ENCODE measurements around the gene CSTF2T.
"Not testable (repeated sequence)": the region's sequence is repeated elsewhere in the genome, so short reads cannot be mapped to it uniquely, and the experiment has no call there.

The CSTF2T gene

DNA sequence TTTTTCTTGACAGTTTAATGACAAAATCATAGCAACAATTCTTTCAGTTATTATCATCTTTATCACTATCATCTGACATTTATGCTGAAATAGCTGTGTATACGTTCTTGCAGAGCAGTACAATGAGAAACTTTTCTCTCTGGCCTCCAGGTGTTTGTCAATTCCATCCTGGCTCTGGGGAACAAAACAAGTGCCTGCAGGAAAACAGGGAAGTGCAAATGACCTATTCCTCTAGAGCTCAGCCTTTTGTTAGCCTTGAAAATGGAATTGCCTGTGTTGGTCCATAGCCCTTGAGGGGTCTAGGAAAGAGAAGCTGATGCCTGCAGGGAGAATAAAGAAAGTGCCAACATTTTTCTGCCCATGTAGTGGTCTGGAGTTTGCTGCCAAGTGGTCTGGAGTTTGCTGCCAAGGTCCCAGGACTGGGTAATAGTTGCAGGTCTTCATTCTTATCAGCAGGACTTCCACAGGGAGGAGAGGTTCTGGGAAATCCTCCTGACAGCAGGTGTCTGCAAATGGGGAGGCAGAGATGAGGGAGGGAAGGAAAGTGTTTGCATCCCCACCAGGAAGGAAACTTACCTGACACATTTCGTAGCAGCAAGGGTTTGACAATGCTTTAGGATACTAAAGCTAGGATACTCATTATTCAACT is 10.1 kb upstream of the CSTF2T start:
- peak in 1 of 2 experiments; percentile 53 for DNase-seq (ENCODE audit: low read depth in 1 of 2, low spot score in 1 of 2)
- no peak for TF ChIP-seq JUND (IDR thresholded peaks at IDR 0.05; ENCODE audit: low read depth)
- in situ Hi-C loops (cut with HindIII; ENCODE audit: low pct_unique_long_range_greater_than_20kb, low sequenced_read_pairs): no loop called here

DNA sequence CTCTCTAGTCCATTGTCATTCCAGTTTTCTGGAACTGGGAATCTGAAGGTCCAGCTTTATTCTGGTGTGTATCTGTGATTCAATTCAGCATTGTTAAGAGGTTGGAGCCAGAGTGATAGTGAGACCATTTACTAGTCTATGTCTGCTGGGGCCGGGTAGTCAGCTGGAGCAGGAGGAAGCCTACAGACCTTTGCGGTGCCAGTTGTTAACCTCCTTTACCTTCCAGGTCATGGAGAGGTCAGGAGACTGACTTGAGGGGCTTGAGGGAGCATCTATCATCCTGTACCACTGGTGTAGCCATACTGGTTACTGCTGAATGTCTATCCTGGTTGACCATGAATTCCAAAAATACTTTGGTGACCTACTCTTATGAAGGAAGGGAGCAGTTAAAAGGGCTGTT is 9.2 kb upstream of the CSTF2T start:
- in situ Hi-C loops (cut with HindIII; ENCODE audit: low pct_unique_long_range_greater_than_20kb, low sequenced_read_pairs): no loop called here
- TF ChIP-seq JUND (IDR thresholded peaks at IDR 0.05; ENCODE audit: low read depth): no peak
- DNase-seq (ENCODE audit: low read depth in 1 of 2, low spot score in 1 of 2): no peak

DNA sequence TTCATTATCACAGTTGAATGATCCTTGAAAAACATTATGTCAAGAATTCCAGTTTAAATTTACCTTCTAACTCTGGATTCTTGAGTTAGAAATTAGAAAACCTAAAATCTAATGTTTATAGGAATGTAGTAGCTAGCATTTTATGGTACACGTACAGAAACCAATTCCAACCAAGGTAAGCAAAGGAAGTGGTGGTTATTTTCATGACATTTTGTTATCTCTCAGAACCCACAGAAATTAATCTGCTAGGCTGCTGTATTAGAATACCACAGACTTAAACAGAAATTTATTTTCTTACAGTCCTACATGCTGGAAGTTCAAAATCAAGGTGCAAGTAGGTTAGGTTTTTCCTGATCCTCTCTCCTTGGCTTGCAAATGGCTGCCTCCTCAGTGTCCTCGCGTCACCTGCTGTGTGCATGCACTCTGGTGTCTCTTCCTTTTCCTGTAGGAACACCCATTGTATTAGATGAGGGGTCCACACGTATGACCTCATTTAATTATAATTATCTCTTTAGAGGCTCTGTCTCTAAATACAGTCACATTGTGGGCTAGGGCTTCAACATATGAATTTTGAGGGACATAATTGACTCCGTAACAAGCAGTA is 8.5 kb upstream of the CSTF2T start:
- in situ Hi-C loops (cut with HindIII; ENCODE audit: low pct_unique_long_range_greater_than_20kb, low sequenced_read_pairs): no loop called here
- DNase-seq (ENCODE audit: low read depth in 1 of 2, low spot score in 1 of 2): no peak
- TF ChIP-seq JUND (IDR thresholded peaks at IDR 0.05; ENCODE audit: low read depth): no peak

DNA sequence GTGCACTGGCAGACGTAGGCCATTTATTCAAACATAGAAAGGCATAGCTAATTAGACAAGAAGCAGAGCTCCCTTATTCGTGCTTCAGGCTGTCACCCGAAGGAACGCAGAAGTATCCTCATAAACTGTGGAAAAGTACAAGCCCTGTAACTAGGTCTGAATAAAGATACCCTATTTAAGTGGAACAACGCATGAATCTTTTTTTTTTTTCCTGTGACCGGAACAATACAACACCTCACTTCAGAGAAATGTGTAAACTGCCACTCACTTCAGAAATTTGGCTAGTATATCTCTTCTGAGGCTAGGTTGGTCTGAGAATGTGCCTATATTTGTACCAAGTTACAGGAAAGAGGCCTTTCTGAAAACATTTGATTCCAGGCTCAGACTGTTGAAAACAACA is 8.0 kb upstream of the CSTF2T start:
- no peak for DNase-seq (ENCODE audit: low read depth in 1 of 2, low spot score in 1 of 2)
- no peak for TF ChIP-seq JUND (IDR thresholded peaks at IDR 0.05; ENCODE audit: low read depth)
- in situ Hi-C loops (cut with HindIII; ENCODE audit: low pct_unique_long_range_greater_than_20kb, low sequenced_read_pairs): no loop called here

DNA sequence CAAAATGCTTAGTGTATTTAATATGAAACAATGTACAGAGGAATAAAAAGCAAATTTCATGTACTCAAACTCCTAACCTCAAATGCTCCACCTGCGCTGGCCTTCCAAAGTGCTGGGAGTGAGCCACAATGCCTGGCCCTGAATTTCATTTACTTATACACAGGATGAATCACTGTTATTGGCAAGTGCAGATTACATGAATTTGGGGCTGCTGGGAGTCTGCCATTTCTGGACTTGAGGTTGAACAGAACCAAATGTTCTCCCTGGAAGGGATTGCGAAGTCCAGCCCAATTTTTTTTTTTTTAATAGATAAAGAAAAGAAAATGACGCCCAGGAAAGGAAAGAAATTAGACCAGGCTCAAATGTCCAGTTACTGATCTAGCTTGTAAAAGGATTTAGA is 6.8 kb upstream of the CSTF2T start:
- TF ChIP-seq JUND (IDR thresholded peaks at IDR 0.05; ENCODE audit: low read depth): no peak
- DNase-seq (ENCODE audit: low read depth in 1 of 2, low spot score in 1 of 2): no peak
- in situ Hi-C loops (cut with HindIII; ENCODE audit: low pct_unique_long_range_greater_than_20kb, low sequenced_read_pairs): no loop called here

DNA sequence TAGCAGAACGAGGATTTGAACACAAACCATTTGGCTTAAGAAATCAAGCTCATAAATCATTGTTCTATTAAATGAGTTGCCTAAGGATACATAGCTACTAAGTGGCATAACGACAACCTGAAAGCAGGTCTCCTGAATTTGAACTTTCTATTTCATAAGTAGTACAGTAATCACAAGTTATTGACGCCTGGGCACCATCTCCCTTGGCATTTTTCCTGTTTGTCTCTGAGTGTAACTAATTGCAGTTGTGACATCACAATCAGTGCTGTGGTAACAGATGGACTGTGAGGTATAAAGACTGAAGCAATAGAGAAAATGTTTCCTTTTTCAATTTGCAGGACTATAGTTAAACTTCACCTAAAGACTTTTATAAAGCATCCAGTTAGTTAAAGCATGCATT is 6.4 kb upstream of the CSTF2T start:
- no peak for TF ChIP-seq JUND (IDR thresholded peaks at IDR 0.05; ENCODE audit: low read depth)
- DNase-seq (ENCODE audit: low read depth in 1 of 2, low spot score in 1 of 2): no peak
- in situ Hi-C loops (cut with HindIII; ENCODE audit: low pct_unique_long_range_greater_than_20kb, low sequenced_read_pairs): no loop called here

DNA sequence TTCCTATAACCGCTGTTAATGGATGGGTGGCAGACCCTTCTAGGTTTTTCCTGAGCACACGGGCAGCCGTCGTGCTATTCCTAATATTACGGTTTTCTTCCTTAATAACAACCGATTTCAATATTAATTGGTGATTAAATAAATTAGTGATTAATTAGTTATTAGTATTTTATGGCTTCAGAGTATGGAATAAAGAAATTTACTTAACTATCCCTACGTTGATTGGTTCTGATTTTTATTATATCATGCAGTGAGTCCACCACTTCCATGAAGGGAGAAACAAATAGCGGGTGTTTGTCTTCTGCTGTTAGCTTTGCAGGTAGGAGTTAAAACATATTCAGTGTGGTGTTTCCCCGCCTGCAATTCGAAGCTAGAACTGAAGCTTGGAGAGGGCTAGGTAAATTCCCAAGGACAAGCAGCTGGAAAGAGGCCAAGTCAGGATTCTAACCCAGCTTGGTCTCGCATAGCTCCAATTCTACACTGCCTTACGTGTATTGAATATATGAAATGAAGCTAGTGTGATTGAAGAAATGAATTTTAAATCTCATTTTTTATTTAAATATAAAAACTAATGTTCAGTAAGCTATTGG is 928 bp upstream of the CSTF2T start:
- peak in 1 of 2 experiments; percentile 65 for DNase-seq (ENCODE audit: low read depth in 1 of 2, low spot score in 1 of 2)
- TF ChIP-seq JUND (IDR thresholded peaks at IDR 0.05; ENCODE audit: low read depth): no peak
- in situ Hi-C loops (cut with HindIII; ENCODE audit: low pct_unique_long_range_greater_than_20kb, low sequenced_read_pairs): no loop called here

DNA sequence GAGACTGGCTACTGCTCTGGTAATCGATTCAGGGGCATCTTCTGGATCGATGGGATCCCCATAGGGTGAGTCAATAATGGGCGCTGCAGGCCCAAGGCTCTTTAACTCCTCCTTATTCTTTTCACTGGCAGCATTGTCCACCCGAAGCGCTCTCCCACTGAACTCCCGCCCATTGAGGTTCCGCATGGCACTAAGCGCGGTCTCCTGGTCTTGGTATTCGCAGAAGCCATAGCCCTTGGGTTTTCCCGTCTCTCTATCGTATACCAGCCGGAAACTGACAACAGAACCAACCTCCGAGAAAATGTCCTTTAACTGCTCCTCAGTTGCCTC is 285 bp downstream of the CSTF2T start:
- no peak for DNase-seq (ENCODE audit: low read depth in 1 of 2, low spot score in 1 of 2)
- TF ChIP-seq JUND (IDR thresholded peaks at IDR 0.05; ENCODE audit: low read depth): no peak
- in situ Hi-C loops (cut with HindIII; ENCODE audit: low pct_unique_long_range_greater_than_20kb, low sequenced_read_pairs): no loop called here

DNA sequence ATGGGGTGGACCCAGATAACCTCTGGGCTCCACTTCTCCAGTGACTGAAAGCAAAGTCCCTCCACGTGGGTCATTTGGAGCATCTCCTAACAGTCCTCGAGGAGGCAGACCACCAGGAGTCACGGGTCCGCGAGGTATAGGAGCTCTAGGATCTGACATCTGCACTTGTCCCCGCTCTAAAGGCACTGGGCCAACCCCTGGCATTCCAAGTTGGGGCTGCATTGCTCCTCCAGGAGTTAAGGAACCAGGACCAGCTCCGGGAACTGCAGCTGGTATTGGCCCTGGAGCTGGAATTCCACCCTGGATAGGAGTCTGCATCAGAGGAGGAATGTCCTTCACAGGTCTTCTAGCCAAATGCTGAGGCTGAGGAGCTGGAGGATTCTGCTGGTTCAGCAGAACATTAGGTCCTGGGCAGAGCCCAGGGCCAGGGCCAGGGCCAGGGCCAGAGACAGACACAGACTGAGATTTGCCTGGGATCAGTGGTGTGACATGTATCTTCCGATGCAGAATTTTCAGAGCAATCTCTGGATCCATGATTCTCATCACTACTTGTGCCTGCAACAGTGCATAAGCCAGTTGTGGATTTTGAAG is 827 bp downstream of the CSTF2T start:
- in situ Hi-C loops (cut with HindIII; ENCODE audit: low pct_unique_long_range_greater_than_20kb, low sequenced_read_pairs): no loop called here
- no peak for DNase-seq (ENCODE audit: low read depth in 1 of 2, low spot score in 1 of 2)
- no peak for TF ChIP-seq JUND (IDR thresholded peaks at IDR 0.05; ENCODE audit: low read depth)

DNA sequence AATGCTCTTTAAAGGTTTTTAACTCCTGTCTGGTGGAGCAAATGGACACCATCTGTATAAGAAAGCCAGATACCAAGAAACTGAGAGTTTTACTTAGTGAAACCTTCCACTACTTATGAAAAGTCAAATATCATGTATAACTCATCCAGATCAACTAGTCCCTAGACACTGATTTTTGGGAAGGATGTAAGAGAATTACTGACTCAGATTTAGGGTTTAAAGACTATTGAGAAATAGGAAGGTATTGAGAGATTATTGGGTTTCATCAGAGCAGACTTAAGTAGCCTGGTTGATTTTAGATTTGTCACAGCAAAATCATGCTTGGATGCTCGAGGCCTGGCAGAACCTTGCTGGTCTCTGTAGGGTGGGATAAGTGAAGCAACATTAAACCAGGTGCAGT is 3.1 kb downstream of the CSTF2T start:
- in situ Hi-C loops (cut with HindIII; ENCODE audit: low pct_unique_long_range_greater_than_20kb, low sequenced_read_pairs): no loop called here
- no peak for TF ChIP-seq JUND (IDR thresholded peaks at IDR 0.05; ENCODE audit: low read depth)
- DNase-seq (ENCODE audit: low read depth in 1 of 2, low spot score in 1 of 2): no peak

DNA sequence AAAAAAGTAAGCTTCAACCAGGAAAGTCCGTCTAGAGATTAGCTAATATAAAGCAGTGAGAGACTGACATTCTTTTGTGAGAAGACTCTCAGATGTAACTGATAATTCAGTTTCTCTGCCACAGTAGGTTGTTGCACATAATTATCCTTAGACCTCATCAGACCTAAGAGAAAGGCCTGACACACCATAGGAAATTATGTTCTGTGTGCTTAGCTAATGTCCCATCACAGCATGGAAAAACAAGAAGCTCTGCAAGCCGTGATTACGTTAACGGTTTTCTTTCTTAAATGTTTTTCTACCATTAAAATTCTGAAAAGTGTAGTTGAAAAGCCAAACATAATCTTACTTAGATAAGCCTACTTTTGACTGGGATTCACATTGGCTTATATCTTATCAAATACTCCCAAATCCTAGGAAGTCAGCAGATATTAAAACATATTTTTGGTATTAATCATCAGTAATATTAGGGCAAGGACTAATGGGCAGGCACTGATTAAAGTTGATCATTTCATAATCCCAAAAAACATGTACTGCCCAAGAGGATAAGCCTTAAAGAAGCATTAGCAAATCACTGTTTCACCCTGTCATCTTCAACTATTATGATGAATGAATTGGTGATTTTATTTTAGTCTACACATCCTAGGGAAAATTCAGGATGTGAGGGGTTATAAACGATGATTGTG is 5.2 kb downstream of the CSTF2T start:
- no peak for TF ChIP-seq JUND (IDR thresholded peaks at IDR 0.05; ENCODE audit: low read depth)
- in situ Hi-C loops (cut with HindIII; ENCODE audit: low pct_unique_long_range_greater_than_20kb, low sequenced_read_pairs): no loop called here
- DNase-seq (ENCODE audit: low read depth in 1 of 2, low spot score in 1 of 2): no peak

DNA sequence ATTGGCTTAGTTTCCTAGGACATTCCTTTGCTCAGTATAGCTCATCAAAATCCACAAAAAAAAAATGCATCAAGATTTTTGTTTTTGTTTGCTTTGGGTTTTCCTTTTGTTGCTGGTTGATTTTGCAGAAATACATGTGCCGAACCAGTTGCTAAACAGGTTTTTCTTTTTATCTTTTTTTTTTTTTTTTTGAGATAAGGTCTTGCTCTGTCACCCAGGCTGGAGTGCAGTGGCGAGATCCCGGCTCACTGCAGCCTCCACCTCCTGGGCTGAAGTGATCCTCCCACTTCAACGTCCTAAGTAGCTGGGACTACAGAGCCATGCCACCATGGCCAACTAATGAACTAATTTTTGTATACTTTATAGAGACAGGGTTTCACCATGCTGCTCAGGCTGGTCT is 8.3 kb downstream of the CSTF2T start:
- DNase-seq (ENCODE audit: low read depth in 1 of 2, low spot score in 1 of 2): no peak
- in situ Hi-C loops (cut with HindIII; ENCODE audit: low pct_unique_long_range_greater_than_20kb, low sequenced_read_pairs): no loop called here
- TF ChIP-seq JUND (IDR thresholded peaks at IDR 0.05; ENCODE audit: low read depth): no peak

DNA sequence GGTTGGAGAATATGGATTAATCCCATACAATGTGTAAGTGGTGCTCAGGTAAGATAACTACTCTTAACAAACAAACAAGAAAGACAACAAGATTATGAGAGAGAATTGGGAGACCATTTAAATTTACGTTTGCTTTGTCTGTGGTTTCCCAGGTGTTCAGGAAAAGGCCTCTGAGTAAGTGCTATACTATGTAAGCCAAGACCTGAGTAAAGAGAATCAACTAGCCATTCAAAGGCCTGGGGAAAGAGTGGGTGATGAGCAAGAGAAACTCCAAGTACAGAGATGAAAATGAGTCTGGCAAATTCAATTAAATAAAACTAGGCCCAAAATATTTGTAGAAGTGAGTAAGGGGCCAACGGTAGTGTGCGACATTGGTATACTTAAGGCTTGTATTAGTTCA is 9.9 kb downstream of the CSTF2T start:
- in situ Hi-C loops (cut with HindIII; ENCODE audit: low pct_unique_long_range_greater_than_20kb, low sequenced_read_pairs): no loop called here
- no peak for TF ChIP-seq JUND (IDR thresholded peaks at IDR 0.05; ENCODE audit: low read depth)
- no peak for DNase-seq (ENCODE audit: low read depth in 1 of 2, low spot score in 1 of 2)

DNA sequence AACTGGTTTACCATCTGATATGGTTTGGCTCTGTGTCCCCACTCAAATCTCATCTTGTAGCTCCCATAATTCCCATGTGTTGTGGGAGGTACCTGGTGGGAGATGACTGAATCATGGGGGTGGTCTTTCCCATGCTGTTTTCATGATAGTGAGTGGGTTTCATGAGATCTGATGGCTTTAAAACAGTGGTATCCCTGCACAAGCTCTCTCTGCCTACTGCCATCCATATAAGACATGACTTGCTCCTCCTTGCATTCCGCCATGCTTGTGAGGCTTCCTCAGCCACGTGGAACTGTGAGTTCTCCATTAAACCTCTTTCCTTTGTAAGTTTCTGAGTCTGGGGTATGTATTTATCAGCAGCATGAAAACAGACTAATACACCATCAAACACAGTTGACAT is 10.6 kb downstream of the CSTF2T start:
- in situ Hi-C loops (cut with HindIII; ENCODE audit: low pct_unique_long_range_greater_than_20kb, low sequenced_read_pairs); DNase-seq (ENCODE audit: low read depth in 1 of 2, low spot score in 1 of 2): not testable (repeated sequence)

Data from T47D (cell line).